ENCODE measurements around the gene TP53BP2.
"Not testable (repeated sequence)": the region's sequence is repeated elsewhere in the genome, so short reads cannot be mapped to it uniquely, and the experiment has no call there.

TP53BP2 gene

DNA sequence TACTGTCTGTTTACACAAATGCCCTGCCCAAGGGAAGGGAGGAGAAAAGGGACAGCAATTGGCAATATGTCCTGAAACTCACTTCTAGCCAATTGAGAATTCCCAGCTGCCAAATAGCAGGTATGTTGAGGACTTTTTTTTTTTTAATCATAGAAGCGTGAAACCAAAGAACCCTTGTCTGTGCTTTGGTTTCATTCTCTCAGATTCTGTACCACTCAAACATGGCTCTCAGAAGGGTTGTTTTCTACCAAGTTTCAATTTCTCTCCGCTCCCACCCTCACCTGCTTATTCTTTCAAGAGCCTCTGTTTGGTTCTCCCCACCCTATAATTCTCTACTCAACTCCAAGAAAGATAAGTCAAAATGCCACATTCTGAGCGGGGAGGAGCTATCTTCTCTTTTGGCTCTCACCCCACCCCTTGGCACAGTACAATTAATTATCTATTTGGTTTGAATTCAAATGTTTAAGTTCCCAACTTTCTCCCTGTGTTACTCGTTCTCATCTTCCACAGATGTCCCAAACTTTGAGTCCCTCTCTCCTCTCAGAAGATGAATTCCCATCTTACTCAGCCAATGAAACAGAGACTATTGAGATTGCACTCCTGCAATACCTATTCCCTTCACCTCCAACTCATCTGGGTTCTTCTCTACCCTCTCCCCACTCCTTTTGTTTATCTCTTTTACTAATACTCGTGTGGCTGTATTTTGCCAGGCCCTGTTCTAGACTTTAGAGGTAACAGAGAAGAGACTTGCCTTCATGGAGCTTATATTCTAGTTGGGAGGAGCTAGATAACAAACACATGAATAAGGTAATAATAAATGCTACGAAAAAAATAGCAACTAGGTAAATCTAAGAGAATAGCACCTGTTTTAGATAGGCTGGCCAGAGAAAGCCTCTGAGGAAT lies 3.9 kb upstream of the TP53BP2 start:
- no peak for FAIRE-seq

DNA sequence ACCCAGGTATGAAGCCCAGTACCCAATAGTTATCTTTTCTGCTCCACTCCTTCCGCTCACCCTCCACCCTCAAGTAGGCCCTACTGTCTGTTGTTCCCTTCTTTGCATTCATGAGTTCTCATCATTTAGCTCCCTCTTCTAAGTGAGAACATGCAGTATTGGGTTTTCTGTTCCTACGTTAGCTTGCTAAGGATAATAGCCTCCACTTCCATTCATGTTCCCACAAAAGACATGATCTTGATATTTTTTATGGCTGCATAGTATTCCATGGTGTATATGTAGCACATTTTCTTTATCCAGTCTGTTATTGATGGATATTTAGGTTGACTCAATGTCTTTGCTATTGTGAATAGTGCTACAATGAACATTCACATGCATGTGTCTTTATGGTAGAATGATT lies 2.8 kb upstream of the TP53BP2 start:
- FAIRE-seq: no peak

DNA sequence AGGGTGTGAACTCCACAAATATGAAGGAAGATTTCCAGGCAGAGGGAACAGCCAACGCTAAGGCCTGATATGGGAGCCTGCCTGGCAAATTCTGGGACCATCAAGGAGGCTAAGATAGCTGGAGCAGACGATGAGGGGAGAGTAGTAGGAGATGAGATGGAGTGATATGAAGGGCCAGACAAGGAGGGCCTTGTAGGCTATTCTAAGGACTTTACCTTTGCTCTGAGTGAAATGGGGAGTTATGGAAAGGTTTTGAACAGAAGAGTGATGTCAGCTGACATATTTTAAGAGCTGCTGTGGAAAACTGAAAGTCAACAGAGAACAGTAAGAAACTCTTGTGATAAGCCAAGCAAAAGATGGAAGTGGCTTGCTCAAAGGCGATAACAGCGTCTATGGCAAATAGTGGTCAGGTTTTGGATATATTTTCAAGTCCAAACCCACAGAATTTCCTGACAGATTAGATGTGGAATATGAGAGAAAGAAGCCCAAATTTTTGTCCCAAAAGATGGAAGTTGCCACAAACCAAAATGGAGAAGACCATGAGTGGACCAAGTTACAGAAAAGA lies 2.1 kb upstream of the TP53BP2 start:
- FAIRE-seq: no peak

DNA sequence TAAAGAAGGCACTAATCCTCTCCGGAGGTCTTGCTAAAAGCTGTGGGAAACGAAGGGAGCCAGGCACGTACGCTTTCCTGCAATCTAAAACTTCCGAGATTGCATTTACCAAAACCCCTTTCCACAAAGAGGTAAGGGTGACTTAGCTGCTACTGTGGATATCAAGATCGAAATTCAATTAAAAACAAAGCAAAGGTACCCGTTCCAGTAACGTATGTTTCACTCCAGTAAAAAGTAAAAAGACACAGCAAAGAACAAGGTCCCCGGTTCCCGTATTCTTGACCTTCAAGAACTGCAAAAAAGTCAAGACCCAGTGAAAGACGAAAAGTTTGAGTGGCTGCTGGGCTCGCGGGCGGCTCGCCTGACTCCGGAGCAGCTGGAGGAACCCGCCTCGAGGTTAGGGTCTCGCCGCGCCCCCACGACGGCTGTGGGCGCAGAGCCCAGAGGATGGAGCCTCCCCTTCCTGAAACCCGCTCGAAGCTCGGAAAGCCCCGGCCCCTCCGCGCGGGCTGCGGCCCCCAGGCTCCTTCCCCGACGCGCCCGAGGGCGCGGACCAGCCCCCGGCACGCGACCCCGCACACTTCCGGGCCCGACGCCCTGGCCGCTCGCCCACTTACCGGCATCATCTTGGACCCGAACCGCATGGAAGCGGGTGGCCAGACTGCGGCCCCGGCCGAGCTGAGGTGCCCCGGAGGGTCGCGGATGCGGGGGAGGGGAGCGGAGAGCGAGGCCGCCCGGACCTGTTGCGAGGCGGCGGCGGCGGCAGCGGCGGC lies 524 bp downstream of the TP53BP2 start:
- FAIRE-seq: no peak

DNA sequence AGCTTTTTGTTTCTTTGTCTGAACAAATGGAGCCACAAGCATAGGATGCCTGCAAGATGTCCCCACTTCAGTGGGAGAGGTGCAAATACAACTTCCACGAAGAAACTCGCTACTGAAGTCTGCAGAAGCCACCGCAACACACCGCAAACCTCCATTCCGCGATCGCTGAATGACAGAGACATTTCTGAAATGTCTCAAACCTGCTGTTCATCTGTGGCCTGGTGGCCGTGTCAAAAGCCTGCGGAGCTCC lies 1.0 kb downstream of the TP53BP2 start:
- FAIRE-seq: no peak

DNA sequence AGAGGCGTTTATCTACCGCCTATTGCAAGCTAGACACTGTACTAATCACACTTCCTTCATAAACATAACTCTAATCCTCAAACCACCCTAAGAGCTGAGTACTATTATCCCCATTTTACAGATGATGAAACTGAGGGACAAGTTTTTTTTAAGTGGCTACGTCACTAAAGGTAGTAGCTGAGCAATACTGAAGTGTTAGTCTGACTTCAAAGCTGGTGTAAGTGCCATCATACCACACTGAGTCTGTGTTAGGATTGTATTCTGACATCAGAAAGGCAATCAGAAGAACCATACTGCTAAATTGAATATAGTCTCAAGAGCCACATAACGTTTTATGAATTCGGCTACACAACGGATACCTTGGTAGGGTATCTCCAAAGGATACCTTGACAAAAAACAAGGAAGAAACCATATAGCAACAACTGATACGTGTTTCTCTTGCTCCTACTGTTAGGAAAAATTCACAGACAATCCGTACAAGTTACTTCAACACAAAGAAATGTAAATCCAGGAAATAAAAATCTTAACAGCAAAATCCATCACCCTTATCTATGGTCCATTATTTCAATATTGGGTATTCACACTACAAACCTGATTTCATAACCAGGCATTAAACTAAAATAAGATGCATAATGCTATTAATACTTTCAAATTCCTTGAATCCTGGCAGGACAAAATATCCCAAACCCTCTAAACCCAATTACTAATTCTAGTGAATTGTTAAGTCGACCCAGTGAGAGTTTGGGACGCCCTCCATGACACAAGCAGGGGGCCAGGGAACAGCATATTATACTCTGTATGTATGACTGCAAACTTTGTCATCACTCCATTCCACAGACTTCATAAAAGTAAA lies 1.6 kb downstream of the TP53BP2 start:
- FAIRE-seq: no peak

DNA sequence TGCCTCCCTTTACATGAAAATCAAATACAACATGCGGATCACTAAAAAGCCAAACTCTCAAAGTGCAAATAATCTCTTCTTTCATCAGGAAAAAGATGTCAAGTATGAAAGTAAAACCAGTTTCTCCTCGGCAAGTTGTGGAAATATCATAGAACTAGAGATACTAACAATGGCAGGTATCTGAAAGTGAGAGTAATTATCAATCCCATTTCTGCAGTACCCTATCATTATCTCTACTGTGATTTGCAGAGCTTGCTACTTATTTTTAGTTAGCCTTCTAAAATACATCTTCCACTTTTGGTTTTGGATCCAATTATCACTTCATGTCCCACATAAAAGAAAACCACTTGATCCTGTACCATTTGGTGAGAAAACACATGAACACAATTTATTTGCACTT lies 3.0 kb downstream of the TP53BP2 start:
- no peak for FAIRE-seq

DNA sequence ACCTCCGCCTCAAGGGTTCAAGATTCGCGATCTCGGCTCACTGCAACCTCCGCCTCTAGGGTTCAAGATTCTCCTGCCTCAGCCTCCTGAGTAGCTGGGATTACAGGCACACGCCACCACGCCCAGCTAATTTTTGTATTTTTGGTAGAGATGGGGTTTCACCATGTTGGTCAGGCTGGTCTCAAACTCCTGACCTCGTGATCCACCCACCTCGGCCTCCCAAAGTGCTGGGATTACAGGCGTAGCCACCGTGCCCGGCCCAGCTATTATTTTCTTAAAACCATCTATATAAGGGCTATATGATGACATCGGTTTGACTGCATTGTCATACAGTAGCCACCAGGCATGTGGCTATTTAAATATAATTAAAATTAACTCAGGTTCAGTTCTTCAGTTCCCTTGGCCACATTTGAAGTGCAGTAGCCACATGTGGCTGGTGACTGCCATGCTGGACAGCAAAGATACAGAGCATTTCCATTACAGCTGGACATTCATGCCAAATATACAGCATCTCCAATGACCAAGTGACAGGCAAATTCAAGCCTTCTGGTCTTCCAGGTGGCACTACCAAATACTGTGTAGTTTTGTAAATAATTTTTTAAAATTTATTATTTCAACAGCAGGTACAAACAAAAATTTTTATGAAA lies 3.6 kb downstream of the TP53BP2 start:
- not testable (repeated sequence) for FAIRE-seq

DNA sequence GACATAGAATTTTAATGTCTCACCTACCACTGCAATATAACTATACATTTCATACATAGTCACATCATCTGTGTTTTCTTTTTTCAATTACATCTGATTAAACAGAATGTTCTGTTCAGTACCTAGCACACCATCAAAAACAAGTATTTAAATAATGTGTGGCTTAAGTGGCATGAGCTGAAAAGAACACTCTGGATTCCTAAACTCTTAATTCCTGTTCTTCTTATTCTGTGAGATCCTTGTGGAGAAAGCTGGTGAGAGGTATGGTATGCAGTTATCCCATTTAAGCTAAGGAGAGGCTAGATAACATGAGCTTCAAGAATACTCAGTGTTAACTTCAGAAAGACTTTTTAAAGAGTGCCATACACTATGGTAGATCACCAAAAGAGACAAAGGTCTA lies 5.5 kb downstream of the TP53BP2 start:
- FAIRE-seq: no peak

DNA sequence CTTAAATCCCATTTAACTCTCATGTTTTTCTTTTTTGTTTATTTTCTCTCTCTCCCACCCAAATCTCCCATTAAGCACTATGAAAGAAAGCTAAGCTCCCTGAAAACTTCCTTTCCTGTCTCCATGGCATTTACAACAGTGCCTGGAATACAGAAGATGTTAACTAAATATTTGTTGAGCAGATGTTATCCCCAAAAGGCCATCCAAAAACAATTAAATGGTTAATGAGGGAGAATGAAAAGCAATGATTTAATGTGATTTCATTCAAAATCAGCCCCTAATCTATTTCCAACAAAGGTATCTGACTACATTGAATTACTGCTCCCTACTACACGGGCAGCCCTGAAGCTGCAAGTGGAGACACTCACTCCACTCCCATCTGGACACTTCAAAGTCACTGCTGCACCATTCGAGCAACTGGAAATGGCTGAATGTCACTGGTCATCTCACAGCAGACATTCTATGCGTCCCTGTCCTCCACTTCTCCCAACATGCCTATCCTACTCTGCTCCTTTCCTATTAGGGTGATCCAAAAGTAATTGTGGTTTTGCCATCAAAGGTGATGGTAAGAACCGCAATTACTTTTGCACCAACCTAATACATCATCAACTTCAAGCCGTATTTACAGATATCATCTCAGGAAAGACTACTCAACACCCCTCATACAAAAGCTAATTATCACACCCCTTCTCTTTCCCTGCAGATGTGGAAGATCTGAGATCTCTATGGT lies 7.5 kb downstream of the TP53BP2 start:
- no peak for FAIRE-seq

DNA sequence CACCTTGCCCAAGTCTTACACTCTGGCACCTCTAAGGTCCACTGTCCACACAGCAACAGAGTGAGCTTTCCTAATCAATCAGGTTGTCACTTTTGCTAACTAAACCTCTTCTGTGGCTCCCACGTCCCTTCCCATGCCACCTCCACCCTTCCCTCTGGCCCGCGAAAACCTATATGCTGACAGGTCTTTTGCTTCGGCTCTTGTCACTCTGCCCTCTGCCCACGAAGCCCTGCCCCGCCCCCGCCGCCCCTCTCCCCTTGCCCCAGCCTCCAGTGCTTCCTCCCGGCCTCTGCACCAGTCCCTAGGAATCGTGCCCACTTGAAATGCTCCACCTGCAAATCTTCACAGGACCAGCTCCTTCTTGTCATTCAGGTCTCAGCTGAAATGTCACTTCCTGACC lies 8.1 kb downstream of the TP53BP2 start:
- FAIRE-seq: no peak

DNA sequence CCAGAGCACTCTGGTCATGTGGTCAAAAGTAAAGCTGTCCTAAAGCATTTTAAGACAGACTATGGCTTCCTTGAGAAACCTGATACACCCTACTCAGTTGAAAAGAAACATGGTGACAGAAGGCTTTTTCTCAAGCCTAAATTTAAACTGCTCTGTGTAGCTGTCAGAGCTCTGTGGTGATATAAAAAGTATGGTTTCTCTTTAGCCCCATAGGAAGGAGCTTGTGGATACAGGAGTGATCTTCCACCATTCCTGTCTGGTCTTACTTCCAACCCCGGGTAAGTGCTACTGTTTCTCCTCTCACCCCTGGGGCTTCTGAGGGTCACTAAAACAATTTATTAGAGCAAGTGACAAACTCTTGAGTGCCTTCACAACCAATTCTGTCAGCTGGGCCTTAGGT lies 8.5 kb downstream of the TP53BP2 start:
- FAIRE-seq: no peak

DNA sequence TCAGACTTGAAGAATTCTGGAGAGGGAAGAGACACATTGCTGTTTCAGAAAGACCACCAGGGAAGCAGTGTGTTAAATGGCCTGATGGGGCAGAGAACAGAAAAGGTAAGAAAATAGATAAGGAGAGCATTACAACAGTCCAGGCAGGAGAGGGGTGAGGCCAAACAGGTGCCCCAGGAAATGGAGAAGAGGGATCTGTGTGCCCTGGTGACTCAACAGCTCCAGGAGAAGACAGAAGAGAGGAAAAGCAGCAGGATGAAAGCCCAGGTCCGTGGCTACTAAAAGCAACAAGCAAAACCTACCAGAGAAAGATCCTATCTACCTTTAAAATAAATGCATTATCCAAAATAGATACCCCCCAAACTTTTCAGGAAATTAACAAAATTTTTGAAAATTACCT lies 9.2 kb downstream of the TP53BP2 start:
- no peak for FAIRE-seq

DNA sequence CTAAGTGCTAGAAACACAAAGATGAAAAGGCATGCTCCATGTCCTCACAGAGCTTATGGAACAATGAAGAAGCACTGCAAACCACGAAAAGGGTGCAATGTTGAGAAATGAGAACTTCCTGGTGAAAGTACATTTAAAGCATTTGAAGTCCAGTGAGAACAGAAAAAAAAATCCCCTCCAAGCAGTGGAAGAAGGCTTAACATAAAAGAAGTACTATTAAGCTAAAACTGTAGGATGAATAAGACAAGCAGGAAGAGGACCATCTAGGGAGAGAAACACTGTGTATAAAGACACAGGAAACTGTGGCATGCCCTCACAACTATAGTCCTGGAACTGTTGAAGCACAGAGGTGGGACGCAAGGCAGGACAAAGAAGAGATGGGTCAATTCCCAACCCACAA lies 10.0 kb downstream of the TP53BP2 start:
- FAIRE-seq: no peak

DNA sequence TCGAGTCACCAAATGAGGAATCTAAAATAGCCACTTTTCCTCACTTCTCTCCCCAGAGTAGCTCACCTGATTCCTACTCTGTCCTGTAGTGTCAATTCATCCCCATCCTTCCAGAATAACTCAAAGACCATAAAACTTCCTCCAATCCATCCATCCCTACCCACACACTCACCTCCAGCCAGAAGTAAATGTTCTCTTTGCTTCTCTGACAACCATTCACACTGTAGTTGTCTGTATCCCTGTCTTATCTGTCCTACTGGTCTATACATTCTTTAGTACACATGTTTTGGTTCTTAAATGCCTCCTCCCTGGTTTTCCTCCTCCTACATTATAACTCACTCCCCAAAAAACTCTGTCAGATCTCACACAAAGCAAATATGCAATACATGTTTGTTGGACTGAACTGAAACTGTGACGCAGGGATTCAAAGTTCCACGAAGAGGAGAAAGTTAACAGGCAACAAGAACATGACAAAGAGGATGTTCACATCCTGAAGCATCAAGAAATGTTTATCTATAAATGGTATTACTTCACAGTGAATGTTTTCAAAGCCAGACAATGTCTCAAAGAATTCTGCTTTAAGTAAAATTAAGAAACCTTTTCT lies 11.0 kb downstream of the TP53BP2 start:
- no peak for FAIRE-seq

DNA sequence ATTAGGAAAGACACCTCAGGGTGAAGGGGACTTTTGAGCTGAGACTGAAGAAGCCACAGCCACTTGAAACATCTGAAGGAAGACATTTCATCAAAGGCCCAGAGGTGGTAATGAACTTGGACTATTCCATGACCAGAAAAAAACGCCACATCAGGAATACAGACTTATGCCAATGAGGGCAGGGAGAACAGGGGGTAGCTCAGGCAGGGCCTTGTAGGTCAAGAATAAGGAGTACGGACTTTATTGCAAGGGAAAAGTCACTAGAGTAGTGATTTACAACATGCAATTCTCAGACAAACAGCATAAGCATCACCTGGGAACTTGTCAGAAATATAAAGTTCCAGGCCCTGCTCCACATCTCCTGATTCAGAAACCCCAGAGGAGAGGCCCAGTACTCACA lies 11.8 kb downstream of the TP53BP2 start:
- no peak for FAIRE-seq

DNA sequence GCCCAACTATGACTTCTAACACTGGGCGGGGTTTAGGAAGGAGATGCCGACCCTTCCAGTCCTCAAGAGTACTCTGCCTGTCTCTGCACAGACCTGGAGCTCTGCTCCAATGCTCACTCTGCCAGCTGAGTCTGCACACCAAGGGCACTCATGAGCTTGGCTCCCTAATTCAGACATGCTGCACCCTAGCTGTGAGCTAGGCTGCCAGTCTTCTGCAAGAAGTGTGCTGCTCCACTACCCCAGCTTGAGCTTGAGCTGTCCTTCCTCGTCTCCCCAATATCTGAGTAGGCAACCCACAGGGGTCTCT lies 13.2 kb downstream of the TP53BP2 start:
- no peak for FAIRE-seq

DNA sequence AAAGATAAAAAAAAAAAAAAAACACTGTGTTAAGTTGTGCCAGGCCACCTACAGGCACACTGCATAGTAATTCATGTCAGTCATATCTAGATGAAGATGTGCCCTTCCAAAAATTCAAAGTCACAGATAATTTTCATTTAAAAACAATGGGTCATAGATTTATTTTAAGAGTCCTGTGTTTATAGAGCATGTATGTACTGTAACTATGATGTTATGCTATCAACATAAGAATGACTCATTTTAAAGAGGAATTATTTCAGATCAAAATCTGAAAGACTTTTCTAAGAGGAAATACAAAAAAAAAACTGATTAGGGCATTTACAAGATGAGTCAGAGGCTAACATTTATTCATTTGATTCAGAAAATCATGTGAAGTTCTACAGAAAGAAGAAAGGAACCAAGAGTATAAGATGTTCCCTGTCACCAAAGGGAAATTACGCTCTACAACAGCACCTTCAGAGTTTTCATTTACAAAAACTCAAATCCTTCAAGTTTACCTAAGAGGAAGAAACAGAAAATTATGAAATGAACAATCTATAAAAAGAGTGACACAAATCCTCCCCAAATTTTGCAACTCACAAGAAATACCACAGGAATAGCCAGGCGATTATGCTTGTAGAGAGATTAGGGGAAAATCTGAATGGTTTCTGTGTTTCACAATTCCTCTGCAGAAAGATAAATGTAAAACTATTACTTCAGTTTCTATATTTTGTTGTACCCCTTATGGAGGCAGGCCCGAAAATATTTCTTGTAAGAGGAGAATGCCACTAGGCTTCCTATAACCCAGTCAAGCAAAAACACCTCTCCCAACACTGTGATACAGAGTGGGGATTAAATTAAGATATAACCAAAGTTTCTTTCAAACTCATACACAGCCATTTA lies 13.8 kb downstream of the TP53BP2 start:
- peak; percentile 9 for FAIRE-seq

DNA sequence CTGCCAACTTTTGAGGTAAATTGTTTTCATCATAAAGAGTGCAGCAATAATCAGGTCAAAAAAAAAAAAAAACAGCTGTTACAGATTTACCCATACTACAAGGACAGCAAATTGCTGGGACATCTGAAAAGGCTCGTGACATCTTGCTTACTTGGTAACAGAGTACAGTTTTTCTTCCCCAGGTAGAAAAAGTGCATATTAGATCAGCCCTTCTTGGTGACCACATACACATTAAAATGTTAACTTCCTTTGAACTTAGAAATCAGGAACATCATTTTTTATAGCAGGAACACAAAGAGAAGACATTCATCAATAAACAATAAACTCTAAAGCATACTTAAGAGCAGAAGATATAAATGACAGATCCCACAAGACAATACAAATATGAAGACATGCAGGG lies 16.1 kb downstream of the TP53BP2 start:
- no peak for FAIRE-seq

DNA sequence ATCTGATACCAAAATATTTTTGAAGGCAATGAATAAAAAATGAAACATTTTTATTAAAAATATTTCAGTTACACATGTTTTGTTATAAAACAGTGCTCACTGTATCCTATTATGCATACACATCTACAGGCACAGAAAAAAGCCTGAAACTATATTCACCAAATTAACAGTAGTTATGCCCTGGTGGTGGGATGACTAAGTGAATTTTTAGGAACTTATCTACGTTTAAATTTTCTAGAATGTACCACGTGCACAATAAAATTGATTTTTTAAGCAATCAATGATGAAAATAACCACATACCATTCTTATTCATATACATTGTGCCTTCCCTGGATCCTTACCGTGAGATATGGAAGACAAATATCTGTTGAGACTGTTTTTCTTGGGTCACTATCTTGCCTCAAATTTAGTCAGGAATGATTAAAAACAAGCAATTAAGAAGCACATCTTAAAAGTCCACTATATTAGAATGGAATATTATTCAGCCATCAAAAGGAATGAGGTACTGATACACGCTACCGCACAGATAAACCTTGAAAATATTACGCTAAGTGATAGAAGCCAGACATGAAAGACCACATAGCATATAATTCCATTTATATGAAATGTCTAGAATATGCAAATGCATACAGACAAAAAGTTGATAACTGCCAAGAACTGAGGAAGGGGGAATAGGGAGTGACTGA lies 17.4 kb downstream of the TP53BP2 start:
- FAIRE-seq: no peak

All from A204.1 (cell line).